ENCODE measurements around the gene PPP1R8. TPM values are rescaled to one million over a fixed set of nuclear protein-coding genes. Genes with fewer than 3 reads are reported as not detected.
"Not testable (repeated sequence)": the region's sequence is repeated elsewhere in the genome, so short reads cannot be mapped to it uniquely, and the experiment has no call there.

The PPP1R8 gene
- 47.7 and 56.5 TPM in 2 replicates for total RNA-seq

DNA sequence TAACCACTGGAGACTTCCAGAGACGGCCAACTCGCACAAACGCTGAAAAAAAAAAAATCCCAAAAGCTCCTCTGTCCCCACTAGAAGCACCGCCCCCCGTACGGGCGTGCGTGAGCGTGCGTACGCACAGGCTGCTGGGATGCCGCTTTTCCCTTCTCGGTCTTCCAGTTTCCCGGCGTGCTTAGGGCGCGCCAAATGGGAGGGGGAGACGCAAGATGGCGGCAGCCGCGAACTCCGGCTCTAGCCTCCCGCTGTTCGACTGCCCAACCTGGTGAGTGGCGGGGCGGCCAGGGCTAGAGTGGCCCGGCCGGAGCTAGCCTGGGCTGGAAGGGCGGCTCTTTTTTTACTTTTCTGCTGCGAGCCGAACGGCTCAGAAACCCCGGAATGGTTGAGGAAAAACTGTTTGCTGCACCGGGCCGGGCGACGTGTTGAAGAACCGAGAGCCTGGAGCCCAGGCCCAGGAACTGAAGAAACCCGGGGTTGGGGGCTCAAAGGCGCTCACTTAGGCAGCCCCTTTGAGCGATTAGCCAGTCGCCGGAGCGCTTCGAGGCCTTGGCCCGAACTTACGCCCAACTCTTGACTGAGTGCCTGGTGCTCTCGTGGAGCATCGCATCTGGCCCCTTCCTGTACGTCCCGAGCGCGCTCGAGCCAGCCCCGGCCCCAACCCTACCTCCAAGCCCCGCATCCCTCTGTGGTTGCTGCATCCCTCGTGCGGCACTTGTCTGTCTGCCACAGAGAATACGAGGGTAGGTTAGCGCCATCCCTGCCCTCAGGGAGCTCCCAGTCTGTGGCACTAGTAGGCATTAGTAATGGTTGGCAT lies at the start of gene PPP1R8:
PPP1R8 (plus strand) TSS at position 162 of the 820 bp plus-strand sequence; CDS start at position 216, 54 bp downstream.
- peak; percentile 96 for DNase-seq (ENCODE audit: low read depth in 2 of 2)

DNA sequence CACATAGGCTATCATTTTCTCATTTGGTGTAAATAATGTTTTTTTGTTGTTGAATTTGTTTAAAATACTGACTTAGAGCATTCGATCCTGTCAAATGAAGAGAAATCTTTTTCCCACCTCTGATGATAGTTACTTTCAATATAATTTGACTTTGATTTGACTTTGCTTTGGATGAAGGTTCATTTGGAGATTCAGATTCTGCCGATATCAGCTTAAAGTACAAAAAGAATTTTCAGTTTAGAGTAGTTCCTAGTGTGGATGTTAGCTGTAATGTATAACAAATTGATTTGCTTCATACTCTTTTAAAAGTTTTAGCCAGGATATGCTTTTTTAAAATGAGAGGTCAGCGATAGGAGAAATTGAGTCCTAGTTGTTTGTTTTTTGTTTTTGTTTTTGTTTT lies 47.6 kb upstream of the PPP1R8 start:
- DNase-seq (ENCODE audit: low read depth in 2 of 2), result no peak

DNA sequence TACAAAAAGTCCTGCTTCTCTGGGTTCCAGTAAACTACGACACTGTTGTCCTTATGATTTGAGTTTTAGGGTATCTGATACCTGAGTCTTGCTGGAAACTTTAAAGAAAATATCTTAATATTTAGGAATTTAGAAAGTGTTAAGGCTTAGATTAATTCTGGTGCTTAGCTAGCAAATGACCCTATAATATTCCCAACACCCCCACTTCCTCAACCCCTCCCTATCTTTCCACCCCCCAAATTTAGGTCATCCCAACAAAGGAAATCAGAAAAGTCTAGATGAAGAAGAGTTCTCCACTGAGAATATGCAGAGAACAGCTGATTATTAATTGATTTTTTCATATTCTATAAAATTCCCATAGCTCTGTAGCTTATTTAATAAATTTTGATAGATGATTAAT lies 45.9 kb upstream of the PPP1R8 start:
- DNase-seq (ENCODE audit: low read depth in 2 of 2), result no peak

DNA sequence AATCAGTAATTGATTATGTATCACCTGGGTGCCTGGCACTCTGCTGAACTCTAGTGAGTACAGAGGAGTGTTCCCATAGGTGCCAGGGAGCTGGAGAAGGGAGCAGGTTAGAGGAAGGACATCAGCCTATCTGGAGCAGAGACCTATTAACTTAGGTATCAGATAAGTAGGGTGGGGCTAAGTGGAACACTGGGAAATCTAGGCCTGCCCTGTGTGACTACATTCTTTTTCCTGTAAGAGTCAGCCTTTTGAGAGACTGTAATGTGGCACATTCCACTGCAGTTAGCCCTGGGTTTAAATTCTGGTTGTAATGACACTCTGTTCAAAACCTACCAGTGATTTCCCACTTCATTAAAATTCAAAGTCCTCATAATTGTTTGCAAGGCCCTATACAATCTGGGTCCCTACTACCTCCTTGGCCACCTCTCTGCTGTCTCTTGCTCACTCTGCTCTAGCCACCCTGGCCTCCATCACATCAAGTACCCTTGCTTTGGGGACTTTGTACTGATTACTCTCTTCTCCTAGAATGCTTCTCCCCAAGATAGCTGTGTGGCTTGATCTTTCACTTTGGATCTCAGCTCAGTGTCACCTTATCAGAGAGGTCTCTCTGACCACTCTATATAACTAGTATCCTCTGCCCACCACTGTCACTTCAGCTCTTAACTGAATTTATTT lies 44.7 kb upstream of the PPP1R8 start:
- DNase-seq (ENCODE audit: low read depth in 2 of 2), result peak in 1 of 2 donors; percentile 44

DNA sequence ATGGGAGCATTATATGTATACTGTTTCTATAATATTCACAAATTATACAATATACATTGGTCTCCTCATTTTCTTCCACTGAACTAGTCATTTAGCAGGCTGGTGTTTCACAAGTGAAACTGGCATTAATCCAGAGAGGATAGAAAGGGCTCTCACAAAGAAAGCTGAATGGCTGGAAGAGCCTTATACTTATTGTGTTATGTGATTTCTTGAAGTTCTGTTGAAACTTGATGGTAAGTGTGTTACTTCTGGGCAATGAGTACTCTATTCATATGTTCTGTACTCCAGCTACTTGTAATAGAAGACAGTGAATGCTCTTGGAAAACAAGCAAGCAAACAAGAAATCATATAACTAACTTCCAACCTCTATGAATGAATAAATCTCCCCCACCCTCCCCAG lies 42.7 kb upstream of the PPP1R8 start:
- peak; percentile 38 to 62 for DNase-seq (ENCODE audit: low read depth in 2 of 2)

DNA sequence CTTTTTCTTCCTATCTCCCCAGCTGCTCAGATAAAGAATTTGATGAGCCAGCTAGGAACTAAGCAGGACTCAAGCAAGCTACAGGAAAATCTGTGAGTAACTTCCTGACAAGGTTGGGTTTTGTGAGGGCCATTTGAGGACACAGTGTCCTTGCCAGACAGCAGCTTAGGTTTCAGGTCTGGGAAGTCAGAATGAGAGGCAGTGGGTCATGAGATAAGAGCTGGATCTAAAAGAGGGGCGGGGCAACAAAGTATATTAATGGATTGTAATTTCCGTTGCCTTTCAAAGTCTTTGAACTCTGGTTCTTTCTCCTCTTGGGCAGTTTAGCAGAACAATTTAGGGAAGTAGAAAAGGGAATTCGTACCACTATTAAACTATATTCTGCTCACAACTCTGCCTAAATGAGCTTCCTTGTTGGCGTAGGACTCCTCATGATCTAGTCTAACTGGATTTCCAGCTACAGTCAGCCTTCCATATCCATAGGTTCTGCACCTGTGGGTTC lies 41.0 kb upstream of the PPP1R8 start:
- peak; percentile 51 to 94 for DNase-seq (ENCODE audit: low read depth in 2 of 2)

DNA sequence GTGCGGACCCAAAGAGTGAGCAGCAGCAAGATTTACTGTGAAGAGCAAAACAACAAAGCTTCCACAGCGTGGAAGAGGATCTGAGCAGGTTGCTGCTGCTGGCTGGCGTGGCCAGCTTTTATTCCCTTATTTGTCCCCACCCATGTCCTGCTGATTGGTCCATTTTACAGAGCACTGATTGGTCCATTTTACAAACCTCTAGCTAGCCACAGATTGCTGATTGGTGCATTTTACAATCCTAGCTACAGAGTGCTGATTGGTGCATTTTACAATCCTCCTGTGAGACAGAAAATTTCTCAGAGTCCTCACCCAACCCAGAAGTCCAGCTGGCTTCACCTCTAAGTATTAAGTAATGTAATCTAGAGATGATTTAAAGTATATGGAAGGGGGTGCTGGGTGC lies 40.3 kb upstream of the PPP1R8 start:
- DNase-seq (ENCODE audit: low read depth in 2 of 2), result not testable (repeated sequence)

DNA sequence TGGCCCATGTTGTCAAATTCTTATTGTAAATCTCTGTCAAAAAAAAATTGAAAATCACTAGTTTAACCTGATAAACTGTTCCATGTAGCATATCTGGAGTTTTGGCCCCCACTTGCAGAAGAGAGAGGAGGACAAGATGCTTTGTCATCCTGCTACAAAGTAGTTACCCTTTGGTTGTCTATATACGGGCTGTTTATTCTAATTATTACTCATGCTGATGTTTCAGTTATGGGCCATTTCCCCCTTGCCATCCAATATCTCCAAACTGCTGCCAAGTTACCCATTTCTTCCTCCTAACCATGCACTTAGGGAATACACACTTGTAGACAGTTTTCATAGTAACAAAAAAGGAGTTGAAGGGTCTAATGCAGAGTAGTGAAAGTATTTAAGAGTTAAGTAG lies 35.0 kb upstream of the PPP1R8 start:
- no peak for DNase-seq (ENCODE audit: low read depth in 2 of 2)

DNA sequence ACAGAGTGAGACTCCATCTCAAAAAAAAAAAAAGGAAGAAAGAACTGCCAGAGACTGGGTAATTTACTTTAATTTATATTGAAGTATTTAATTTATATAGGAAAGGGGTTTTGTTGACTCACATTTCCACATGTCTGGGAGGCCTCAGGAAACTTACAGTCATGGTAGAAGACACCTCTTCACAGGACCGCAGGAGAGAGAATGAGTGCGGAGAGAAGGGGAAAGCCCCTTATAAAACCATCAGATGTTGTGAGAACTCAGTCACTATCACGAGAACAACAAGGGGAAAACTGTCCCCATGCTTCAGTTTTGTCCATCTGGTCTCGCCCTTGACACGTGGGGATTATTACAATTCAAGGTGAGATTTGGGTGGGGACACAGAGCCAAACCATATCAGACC lies 25.8 kb upstream of the PPP1R8 start:
- no peak for DNase-seq (ENCODE audit: low read depth in 2 of 2)

DNA sequence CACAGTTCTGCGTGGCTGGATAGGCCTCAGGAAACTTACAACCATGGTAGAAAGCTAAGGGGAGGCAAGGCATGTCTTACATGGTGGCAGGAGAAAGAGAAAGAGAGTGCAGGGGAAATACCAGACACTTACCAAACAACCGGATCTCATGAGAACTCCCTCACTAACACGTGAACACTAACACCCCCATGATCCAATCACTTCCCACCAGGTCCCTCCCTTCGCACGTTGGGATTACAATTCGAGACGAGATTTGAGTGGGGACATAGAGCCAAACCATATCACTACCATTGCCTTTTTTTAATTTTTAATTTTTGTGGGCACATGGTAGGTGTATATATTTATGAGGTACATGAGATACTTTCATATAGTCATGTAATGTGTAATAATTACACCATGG lies 23.8 kb upstream of the PPP1R8 start:
- no peak for DNase-seq (ENCODE audit: low read depth in 2 of 2)

DNA sequence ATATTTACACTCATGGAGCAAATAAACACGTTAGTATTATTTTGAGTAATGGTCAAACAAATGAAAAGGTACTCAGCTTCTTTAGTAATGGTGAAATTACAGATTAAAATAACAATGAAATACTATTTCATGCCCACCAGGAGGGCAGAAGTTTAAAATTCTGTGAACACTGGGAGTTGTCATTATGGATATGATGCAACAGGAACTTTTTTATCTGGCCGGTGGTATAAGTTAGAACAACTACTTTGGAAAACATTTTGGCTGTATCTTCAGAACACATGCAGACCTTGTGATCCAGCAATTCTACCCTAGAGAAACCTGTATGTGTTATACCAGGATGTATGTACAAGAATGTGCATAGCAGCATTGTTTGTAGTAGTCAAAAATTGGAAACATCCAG lies 23.2 kb upstream of the PPP1R8 start:
- DNase-seq (ENCODE audit: low read depth in 2 of 2), result no peak

DNA sequence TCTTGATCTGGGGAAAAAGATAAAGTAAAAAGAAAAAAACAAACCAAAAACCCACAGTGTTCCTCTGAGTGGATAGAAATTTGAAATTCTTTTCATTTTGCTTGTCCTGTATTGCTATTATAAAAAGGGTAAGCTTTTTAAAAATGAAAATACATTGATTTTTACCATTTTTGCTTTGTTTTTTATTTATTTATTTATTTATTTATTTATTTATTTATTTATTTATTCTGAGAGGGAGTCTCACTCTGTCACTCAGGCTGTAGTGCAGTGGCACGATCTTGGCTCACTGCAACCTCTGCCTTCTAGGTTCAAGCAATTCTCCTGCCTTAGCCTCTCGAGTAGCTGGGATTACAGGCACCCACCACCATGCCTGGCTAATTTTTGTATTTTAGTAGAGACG lies 22.5 kb upstream of the PPP1R8 start:
- not testable (repeated sequence) for DNase-seq (ENCODE audit: low read depth in 2 of 2)

DNA sequence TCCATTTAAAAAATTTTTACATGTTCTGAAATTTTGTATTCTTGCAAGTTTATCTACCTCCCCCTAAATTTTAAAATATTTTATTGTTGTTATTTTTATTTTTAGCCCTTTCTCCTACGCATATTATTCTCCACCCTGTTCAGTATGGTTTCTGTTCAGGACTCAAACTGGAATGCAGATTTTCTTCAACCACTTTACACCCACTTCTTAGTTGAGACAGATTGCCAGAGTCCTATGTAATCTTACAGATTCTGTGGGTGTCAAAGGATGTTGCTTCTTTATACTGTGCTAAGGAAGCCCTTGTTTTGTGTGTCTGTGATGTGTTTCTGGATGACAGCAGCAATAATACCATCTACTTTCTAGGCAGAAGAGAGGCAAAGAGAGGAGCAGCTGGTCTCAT lies 20.7 kb upstream of the PPP1R8 start:
- DNase-seq (ENCODE audit: low read depth in 2 of 2), result no peak

DNA sequence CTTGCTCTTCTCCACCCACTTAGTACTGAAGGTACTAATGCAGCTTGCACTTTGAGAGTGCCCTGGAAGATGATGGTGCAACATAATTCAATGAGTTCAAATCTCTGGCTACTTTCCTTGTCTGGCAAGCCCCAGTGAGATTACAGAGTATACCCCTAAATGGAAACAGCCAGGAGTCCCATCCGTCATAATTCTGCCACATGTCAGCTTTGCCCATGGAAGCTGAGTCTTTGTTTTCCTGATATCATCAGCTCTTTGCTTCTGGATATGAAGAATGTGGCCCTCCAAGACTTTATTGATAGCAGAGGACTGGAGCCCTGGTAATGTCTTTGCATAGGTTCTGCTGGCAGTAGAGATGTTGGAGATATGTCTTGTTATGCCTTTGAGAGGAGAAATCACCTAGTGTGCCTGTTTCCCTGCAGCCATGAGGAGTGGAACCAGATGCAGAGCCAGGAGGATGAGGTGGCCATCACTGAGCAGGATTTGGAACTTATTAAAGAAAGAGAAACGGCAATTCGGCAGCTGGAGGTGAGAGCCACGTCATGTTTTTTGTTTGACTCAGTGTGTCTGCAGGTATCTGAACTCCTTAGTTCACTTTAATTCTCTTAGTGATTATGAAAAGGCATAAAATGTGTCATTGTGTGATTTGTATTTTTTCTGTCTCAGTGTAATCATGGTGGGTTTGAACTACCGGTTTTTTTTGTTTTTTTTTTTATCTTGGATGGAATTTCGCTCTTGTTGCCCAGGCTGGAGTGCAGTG lies 18.7 kb upstream of the PPP1R8 start:
- DNase-seq (ENCODE audit: low read depth in 2 of 2), result no peak

DNA sequence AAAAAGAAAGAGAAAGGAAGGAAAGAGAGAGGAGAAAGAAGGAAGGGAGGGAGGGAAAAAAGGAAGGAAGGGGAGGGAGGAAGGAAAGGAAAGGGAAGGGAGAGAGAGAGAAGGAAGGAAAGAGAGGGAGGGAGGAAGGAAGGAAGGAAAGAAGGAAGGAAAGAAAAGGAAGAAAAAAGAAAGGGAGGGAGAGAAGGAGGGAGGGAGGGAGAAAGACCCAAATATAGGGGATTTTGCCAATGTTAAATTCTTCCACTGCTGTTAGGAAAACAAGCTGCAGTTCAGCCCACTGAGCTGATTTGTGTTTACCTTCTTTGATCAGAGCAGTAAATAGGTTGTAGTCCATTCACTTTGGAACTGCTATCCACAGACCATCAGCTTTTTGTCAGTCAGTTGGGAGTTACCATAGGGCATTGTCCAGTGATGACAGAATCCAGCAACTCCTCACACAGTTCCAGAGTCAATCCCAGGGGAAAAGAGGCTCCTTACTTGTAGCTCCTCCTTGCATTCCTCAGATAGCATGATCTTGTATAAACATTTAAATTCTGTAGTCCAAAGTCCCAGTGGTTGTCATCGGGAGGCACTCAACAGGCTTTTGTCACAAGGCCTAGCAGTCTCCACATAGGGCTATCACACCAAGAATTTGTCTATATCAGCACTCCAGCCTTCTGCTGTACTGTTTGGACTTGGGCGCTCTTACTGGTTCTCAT lies 13.5 kb upstream of the PPP1R8 start:
- no peak for DNase-seq (ENCODE audit: low read depth in 2 of 2)

DNA sequence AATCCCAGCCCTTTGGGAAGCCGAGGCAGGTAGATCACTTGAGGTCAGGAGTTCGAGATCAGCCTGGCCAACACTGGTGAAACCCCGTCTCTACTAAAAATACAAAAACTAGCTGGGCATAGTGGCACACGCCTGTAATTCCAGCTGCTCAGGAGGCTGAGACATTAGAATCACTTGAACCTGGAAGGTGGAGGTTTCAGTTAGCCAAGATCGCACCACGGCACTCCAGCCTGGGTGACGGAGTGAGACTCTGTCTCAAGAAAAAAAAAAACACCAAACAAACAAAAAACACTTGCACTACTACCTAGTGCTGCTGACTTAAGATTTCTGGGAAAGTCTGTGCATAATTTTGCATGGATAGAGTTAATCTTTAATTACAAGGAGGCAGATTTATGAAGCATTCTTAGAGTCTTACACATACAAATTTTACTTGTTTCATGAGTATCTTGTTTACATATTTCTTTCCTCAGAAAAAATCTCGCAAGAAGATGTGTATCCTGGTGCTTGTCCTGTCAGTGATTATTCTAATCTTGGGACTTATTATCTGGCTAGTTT lies 8.7 kb upstream of the PPP1R8 start:
- no peak for DNase-seq (ENCODE audit: low read depth in 2 of 2)

DNA sequence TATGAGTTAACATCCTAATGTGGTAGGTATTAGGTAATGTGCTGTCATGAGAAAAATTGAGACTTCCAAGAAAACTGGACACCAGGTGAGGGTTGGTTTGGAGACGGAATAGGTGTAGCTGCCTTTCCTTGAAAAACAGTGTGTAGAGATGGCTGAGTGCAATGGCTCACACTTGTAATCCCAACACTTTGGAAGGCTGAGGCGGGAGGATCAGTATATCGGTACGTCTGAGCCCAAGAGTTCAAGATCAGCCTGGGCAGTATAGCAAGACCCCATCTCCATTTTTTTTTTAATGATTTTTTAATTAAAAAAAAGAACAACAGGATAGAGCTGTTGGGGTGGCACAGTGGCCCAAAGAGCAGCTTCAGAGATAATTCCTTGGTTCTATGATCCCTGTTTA lies 6.8 kb upstream of the PPP1R8 start:
- no peak for DNase-seq (ENCODE audit: low read depth in 2 of 2)

DNA sequence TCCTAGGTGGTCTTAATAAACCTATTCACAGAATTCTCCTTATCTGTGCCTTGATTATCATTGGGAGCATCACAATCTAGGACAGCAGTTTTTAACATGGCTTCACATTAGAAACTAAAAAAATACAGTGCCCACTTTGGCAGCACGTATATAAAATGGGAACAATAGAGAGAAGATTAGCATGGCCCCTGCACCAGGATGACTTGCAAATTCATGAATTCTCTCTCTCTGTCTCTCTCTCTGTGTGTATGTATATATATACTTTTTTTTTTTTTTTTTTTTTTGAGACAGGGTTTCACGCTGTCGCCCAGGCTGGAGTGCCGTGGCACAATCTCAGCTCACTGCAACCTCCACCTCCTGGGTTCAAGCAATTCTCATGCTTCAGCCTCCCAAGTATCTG lies 6.2 kb upstream of the PPP1R8 start:
- no peak for DNase-seq (ENCODE audit: low read depth in 2 of 2)

DNA sequence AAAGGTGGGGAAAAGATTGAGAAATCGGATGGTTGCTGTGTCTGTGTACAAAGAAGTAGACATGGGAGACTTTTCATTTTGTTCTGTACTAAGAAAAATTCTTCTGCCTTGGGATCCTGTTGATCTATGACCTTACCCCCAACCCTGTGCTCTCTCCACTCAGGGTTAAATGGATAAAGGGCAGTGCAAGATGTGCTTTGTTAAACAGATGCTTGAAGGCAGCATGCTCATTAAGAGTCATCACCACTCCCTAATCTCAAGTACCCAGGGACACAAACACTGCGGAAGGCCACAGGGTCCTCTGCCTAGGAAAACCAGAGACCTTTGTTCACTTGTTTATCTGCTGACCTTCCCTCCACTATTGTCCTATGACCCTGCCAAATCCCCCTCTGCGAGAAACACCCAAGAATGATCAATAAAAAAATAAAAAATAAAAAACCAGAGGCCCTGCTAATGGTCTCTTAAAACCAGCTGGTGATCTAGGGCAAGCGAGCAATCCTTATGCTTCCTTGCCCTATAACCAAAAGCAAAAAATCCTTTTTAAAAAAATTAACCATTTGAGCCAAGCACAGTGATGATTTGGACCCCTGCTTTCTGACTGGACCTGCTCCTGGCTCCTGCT lies 1.1 kb upstream of the PPP1R8 start:
- DNase-seq (ENCODE audit: low read depth in 2 of 2), result not testable (repeated sequence)

DNA sequence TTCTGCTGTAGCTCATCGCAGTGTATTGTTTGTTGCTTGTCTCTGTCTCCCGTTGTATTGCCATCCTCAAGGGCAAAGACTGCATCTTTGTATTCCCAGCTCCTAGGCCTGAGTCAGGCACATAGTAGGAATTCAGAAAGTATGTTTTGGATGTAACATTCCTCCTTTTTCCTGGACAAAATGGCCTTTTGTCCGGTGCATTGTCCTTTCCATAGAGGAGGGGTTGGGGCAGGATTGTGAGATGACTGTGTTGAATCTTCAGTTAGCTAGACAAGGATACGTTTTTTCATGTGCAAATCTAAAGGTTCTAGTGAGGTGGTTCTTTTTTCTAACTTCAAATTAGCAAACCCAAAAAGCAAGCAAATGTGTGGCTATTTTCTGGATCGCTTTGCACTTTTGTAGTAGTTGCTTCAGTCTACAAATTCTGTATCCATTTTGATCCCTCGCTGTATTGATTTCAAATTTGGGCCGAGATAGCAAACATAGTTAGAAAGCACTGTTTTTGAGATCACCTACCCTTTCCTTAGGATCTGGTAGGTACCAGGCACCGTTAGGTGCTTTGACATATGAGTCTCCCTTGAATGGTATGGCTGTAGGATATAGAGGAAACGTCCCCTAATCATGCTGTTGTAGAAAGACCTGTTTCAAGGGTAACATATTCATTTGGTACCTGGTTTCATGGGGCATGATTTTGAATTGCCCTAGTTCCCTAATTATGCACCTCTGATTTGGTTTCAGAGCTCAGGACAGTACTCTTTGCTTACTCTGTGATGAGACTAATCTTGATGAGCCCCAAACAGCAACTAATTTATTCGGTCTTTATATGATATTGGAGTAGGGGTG lies 1.2 kb downstream of the PPP1R8 start:
- DNase-seq (ENCODE audit: low read depth in 2 of 2), result peak; percentile 16 to 28
